NB4 (cell line): ENCODE measurements around the gene SERPINH1.
"Not testable (repeated sequence)": the region's sequence is repeated elsewhere in the genome, so short reads cannot be mapped to it uniquely, and the experiment has no call there.

ENCODE experiments used
- DNase-seq: peaks from one replicate; pipeline ENCODE4 v3.0.0; 2010; ENCODE audit warnings: low read depth
- H3K4me3 ChIP-seq: one replicate; pipeline ENCODE4 v1.5.1; 2011; ENCODE audit warnings: mild to moderate bottlenecking, low read depth, low read length, moderate library complexity
- CTCF ChIP-seq: IDR thresholded peaks from one replicate; pipeline ENCODE4 v1.5.1; 2012; ENCODE audit warnings: low read depth, low read length
- MAX ChIP-seq: IDR thresholded peaks from 2 replicates; pipeline ENCODE4 v1.6.1; 2011; ENCODE audit warnings: low read depth, low read length
- MYC ChIP-seq: IDR thresholded peaks from 2 replicates; pipeline ENCODE4 v1.6.1; 2011; ENCODE audit warnings: low read depth, low read length
- POLR2A ChIP-seq: IDR thresholded peaks from 2 replicates; pipeline ENCODE4 v1.6.1; 2011; ENCODE audit warnings: mild to moderate bottlenecking; ENCODE audit not compliant: insufficient read length; ENCODE audit errors: extremely low read depth

SERPINH1 gene

GRCh38 chr11:75578977-75579376 lies 16.9 kb downstream of the SERPINH1 start:
- H3K4me3 ChIP-seq: no peak overlapping the region
- DNase-seq: no peak
- TF ChIP-seq POLR2A: no peak
- TF ChIP-seq CTCF: no peak

GRCh38 chr11:75579841-75580240 lies 17.8 kb downstream of the SERPINH1 start:
- no peak for TF ChIP-seq MAX
- no peak for TF ChIP-seq POLR2A
- no peak for TF ChIP-seq CTCF
- no peak for TF ChIP-seq MYC
- no peak overlapping the region for H3K4me3 ChIP-seq
- DNase-seq: no peak

GRCh38 chr11:75582506-75582894 lies 20.4 kb downstream of the SERPINH1 start:
- no peak overlapping the region for H3K4me3 ChIP-seq
- no peak for DNase-seq
- TF ChIP-seq MAX: no peak
- no peak for TF ChIP-seq CTCF

GRCh38 chr11:75582895-75583717 lies 21.1 kb downstream of the SERPINH1 start:
- peak; percentile 81 for DNase-seq
- peak; percentile 38 for TF ChIP-seq CTCF
- TF ChIP-seq MYC: no peak
- TF ChIP-seq POLR2A: peak; percentile 31
- peak overlapping the region; percentile 46 for H3K4me3 ChIP-seq

GRCh38 chr11:75583718-75584658 lies 21.9 kb downstream of the SERPINH1 start:
- DNase-seq: peak; percentile 75
- peak overlapping the region; percentile 46 for H3K4me3 ChIP-seq
- TF ChIP-seq MAX (no peak), CTCF (no peak), MYC (no peak), POLR2A (no peak)

- not testable (repeated sequence) for H3K4me3 ChIP-seq, DNase-seq
Measured at GRCh38 chr11:75584659-75585292, 22.7 kb downstream of the SERPINH1 start.
